ENCODE measurements around the gene SLC35D3. TPM values are rescaled to one million over a fixed set of nuclear protein-coding genes. Genes with fewer than 3 reads are reported as not detected.
"Not testable (repeated sequence)": the region's sequence is repeated elsewhere in the genome, so short reads cannot be mapped to it uniquely, and the experiment has no call there.

The SLC35D3 gene
- total and polyA plus RNA-seq, 2 experiments from 2014 or later = 2.4 to 3.8 TPM

GRCh38 chr6:136895901-136896300 is 26.2 kb upstream of the SLC35D3 start:
- Histone ChIP-seq H3K4me1 (ENCODE audit: low read depth) (peaks cover 13% of the 10 kb centered on the region), H3K27me3 (no peaks in the 10 kb centered on the region), H3K36me3 (no peaks in the 10 kb centered on the region), H3K9me3 (ENCODE audit: low read depth) (no peaks in the 10 kb centered on the region), H3K4me3 (no peak overlapping the region), H3K27ac (no peak overlapping the region)
- no peak for TF ChIP-seq CTCF (IDR thresholded peaks at IDR 0.05; ENCODE audit: low read depth, low read length)
- no peak for DNase-seq (ENCODE audit: low read depth in 1 of 2, low spot score in 1 of 2)

GRCh38 chr6:136897071-136897470 is 25.0 kb upstream of the SLC35D3 start:
- H3K27me3 ChIP-seq = no peaks in the 10 kb centered on the region
- H3K27ac ChIP-seq = no peak overlapping the region
- H3K4me3 ChIP-seq = no peak overlapping the region
- TF ChIP-seq CTCF (IDR thresholded peaks at IDR 0.05; ENCODE audit: low read depth, low read length) = no peak
- no peaks in the 10 kb centered on the region for H3K36me3 ChIP-seq
- peaks cover 10% of the 10 kb centered on the region for H3K4me1 ChIP-seq (ENCODE audit: low read depth)
- DNase-seq (ENCODE audit: low read depth in 1 of 2, low spot score in 1 of 2) = no peak
- H3K9me3 ChIP-seq (ENCODE audit: low read depth) = no peaks in the 10 kb centered on the region

GRCh38 chr6:136901212-136901784 is 20.8 kb upstream of the SLC35D3 start:
- no peak for TF ChIP-seq CTCF (IDR thresholded peaks at IDR 0.05; ENCODE audit: low read depth, low read length)
- DNase-seq (ENCODE audit: low read depth in 1 of 2, low spot score in 1 of 2) = no peak
- H3K4me3 ChIP-seq = no peak overlapping the region
- H3K4me1 ChIP-seq (ENCODE audit: low read depth) = no peaks in the 10 kb centered on the region
- H3K27me3 ChIP-seq = no peaks in the 10 kb centered on the region
- H3K27ac ChIP-seq = no peak overlapping the region
- H3K36me3 ChIP-seq = no peaks in the 10 kb centered on the region
- no peaks in the 10 kb centered on the region for H3K9me3 ChIP-seq (ENCODE audit: low read depth)

- H3K4me3 ChIP-seq; DNase-seq (ENCODE audit: low read depth in 1 of 2, low spot score in 1 of 2); H3K27me3 ChIP-seq; H3K4me1 ChIP-seq (ENCODE audit: low read depth); H3K27ac ChIP-seq; H3K36me3 ChIP-seq; H3K9me3 ChIP-seq (ENCODE audit: low read depth): not testable (repeated sequence)
Measured at GRCh38 chr6:136904477-136904876, 17.6 kb upstream of the SLC35D3 start.

GRCh38 chr6:136914947-136915346 is 7.2 kb upstream of the SLC35D3 start:
- no peak for DNase-seq (ENCODE audit: low read depth in 1 of 2, low spot score in 1 of 2)
- H3K36me3 ChIP-seq = no peaks in the 10 kb centered on the region
- no peak for TF ChIP-seq CTCF (IDR thresholded peaks at IDR 0.05; ENCODE audit: low read depth, low read length)
- peaks cover 12% of the 10 kb centered on the region for H3K4me1 ChIP-seq (ENCODE audit: low read depth)
- no peak overlapping the region for H3K27ac ChIP-seq
- no peak overlapping the region for H3K4me3 ChIP-seq
- H3K27me3 ChIP-seq = peaks cover 18% of the 10 kb centered on the region
- H3K9me3 ChIP-seq (ENCODE audit: low read depth) = no peaks in the 10 kb centered on the region

GRCh38 chr6:136918706-136919105 is 3.4 kb upstream of the SLC35D3 start:
- Histone ChIP-seq H3K27me3 (peaks cover 56% of the 10 kb centered on the region), H3K4me3 (no peak overlapping the region), H3K4me1 (ENCODE audit: low read depth) (no peaks in the 10 kb centered on the region), H3K27ac (no peak overlapping the region), H3K36me3 (no peaks in the 10 kb centered on the region), H3K9me3 (ENCODE audit: low read depth) (no peaks in the 10 kb centered on the region)
- DNase-seq (ENCODE audit: low read depth in 1 of 2, low spot score in 1 of 2) = no peak
- TF ChIP-seq CTCF (IDR thresholded peaks at IDR 0.05; ENCODE audit: low read depth, low read length) = no peak

Data from cardiac muscle cell (in vitro differentiated cells and primary cell).